Small intestine (tissue), 16 donors: Measurements from ENCODE around the gene XPOT. TPM values are rescaled to one million over a fixed set of nuclear protein-coding genes. Genes with fewer than 3 reads are reported as not detected.
"Not testable (repeated sequence)": the region's sequence is repeated elsewhere in the genome, so short reads cannot be mapped to it uniquely, and the experiment has no call there.

Source experiments
- DNase-seq, 2 donors: peaks; one replicate each; pipeline versions ENCODE4 v3.0.0 to v3.0.0-alpha.2; 2013
- FAIRE-seq: peaks from 2 replicates; lab custom pipeline; 2012; peaks lifted over from hg19 to GRCh38; lab: Jason Lieb, UNC
- H3K27ac ChIP-seq, 3 donors: one replicate each; pipeline ENCODE4 v1.5.1; 2013; ENCODE audit warnings: low read length in 2 of 3, mild to moderate bottlenecking in 2 of 3, control low read depth in 1 of 3, inconsistent platforms in 1 of 3, low read depth in 1 of 3, moderate library complexity in 1 of 3
- H3K27me3 ChIP-seq, 3 donors: one replicate each; pipeline ENCODE4 v1.6.1; 2013; ENCODE audit warnings: low read length in 3 of 3, inconsistent platforms in 1 of 3; ENCODE audit not compliant: control insufficient read depth in 3 of 3, insufficient read depth in 3 of 3
- H3K36me3 ChIP-seq, 3 donors: one replicate each; pipeline ENCODE4 v1.6.1; 2013; ENCODE audit warnings: low read length in 3 of 3, inconsistent platforms in 1 of 3, low read depth in 1 of 3, mild to moderate bottlenecking in 1 of 3, moderate library complexity in 1 of 3; ENCODE audit not compliant: control insufficient read depth in 3 of 3, insufficient read depth in 2 of 3
- H3K4me1 ChIP-seq, 3 donors: one replicate each; pipeline ENCODE4 v1.6.1; 2013; ENCODE audit warnings: low read length in 2 of 3, inconsistent platforms in 1 of 3, low read depth in 1 of 3, mild to moderate bottlenecking in 1 of 3, moderate library complexity in 1 of 3; ENCODE audit not compliant: control insufficient read depth in 3 of 3, insufficient read depth in 2 of 3
- H3K4me3 ChIP-seq, 3 donors: one replicate each; pipeline ENCODE4 v1.5.1; 2013; ENCODE audit warnings: low read length in 3 of 3, control low read depth in 1 of 3, inconsistent platforms in 1 of 3, low read depth in 1 of 3, mild to moderate bottlenecking in 1 of 3, moderate library complexity in 1 of 3
- H3K9me3 ChIP-seq, 2 donors: one replicate each; pipeline ENCODE4 v1.6.1; 2013; ENCODE audit warnings: low read depth in 1 of 2, low read length in 1 of 2; ENCODE audit not compliant: control insufficient read depth in 2 of 2, insufficient read depth in 1 of 2
- WGBS, 3 donors: extraction: QIAGEN DNeasy Blood & Tissue Kit; methylation state at CpG; one replicate each; pipeline ENCODE4 v1.1.7; 2013; 5-methylcytosine and 5-hydroxymethylcytosine counted together
- long read RNA-seq, 10 donors: transcript quantifications; one replicate each; lab custom pipeline, GENCODE V29; 2026
- polyA plus RNA-seq, 4 donors: library from polyadenylated mRNA; stranded (reverse) in 3 of 4; unstranded in 1 of 4; fragments of 200-250 nt in 3 of 4; fragments of 120-200 nt in 1 of 4; gene quantifications; one replicate each; pipeline versions ENCODE4 v1.2.1 to v1.2.3, GENCODE V29; 2013
- donor health status: healthy with polysubstance abuse.
- donor health status: control.
- donor health status: control.
- donor health status: Bipolar disorder and iron deficiency.
- donor health status: healthy.

Gene XPOT, protein sequence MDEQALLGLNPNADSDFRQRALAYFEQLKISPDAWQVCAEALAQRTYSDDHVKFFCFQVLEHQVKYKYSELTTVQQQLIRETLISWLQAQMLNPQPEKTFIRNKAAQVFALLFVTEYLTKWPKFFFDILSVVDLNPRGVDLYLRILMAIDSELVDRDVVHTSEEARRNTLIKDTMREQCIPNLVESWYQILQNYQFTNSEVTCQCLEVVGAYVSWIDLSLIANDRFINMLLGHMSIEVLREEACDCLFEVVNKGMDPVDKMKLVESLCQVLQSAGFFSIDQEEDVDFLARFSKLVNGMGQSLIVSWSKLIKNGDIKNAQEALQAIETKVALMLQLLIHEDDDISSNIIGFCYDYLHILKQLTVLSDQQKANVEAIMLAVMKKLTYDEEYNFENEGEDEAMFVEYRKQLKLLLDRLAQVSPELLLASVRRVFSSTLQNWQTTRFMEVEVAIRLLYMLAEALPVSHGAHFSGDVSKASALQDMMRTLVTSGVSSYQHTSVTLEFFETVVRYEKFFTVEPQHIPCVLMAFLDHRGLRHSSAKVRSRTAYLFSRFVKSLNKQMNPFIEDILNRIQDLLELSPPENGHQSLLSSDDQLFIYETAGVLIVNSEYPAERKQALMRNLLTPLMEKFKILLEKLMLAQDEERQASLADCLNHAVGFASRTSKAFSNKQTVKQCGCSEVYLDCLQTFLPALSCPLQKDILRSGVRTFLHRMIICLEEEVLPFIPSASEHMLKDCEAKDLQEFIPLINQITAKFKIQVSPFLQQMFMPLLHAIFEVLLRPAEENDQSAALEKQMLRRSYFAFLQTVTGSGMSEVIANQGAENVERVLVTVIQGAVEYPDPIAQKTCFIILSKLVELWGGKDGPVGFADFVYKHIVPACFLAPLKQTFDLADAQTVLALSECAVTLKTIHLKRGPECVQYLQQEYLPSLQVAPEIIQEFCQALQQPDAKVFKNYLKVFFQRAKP
- 10 to 100 TPM in 2 of 4 donors, 1 to 10 TPM in 2; 5.4 to 30.9 (median 14.9) TPM for polyA plus RNA-seq
- long read RNA-seq, donor 1, full-length matches to known transcripts: 2 of 2 reads
- long read RNA-seq, donor 1, partial matches to known transcripts: 0 of 2 reads
- long read RNA-seq, donor 1, other reads (novel, unspliced or antisense): 0 of 2 reads
- long read RNA-seq, donor 2, full-length matches to known transcripts: 1 of 1 reads
- long read RNA-seq, donor 2, partial matches to known transcripts: 0 of 1 reads
- long read RNA-seq, donor 2, other reads (novel, unspliced or antisense): 0 of 1 reads
- long read RNA-seq, donor 3: 0 reads
- long read RNA-seq, donor 4: 0 reads
- long read RNA-seq, donor 5: 0 reads
- long read RNA-seq, donor 6, full-length matches to known transcripts: 4 of 4 reads
- long read RNA-seq, donor 6, partial matches to known transcripts: 0 of 4 reads
- long read RNA-seq, donor 6, other reads (novel, unspliced or antisense): 0 of 4 reads
- long read RNA-seq, donor 7: 0 reads
- long read RNA-seq, donor 8, full-length matches to known transcripts: 1 of 1 reads
- long read RNA-seq, donor 8, partial matches to known transcripts: 0 of 1 reads
- long read RNA-seq, donor 8, other reads (novel, unspliced or antisense): 0 of 1 reads
- long read RNA-seq, donor 9, full-length matches to known transcripts: 1 of 1 reads
- long read RNA-seq, donor 9, partial matches to known transcripts: 0 of 1 reads
- long read RNA-seq, donor 9, other reads (novel, unspliced or antisense): 0 of 1 reads
- long read RNA-seq, donor 10, full-length matches to known transcripts: 1 of 7 reads
- long read RNA-seq, donor 10, partial matches to known transcripts: 6 of 7 reads
- long read RNA-seq, donor 10, other reads (novel, unspliced or antisense): 0 of 7 reads

DNA sequence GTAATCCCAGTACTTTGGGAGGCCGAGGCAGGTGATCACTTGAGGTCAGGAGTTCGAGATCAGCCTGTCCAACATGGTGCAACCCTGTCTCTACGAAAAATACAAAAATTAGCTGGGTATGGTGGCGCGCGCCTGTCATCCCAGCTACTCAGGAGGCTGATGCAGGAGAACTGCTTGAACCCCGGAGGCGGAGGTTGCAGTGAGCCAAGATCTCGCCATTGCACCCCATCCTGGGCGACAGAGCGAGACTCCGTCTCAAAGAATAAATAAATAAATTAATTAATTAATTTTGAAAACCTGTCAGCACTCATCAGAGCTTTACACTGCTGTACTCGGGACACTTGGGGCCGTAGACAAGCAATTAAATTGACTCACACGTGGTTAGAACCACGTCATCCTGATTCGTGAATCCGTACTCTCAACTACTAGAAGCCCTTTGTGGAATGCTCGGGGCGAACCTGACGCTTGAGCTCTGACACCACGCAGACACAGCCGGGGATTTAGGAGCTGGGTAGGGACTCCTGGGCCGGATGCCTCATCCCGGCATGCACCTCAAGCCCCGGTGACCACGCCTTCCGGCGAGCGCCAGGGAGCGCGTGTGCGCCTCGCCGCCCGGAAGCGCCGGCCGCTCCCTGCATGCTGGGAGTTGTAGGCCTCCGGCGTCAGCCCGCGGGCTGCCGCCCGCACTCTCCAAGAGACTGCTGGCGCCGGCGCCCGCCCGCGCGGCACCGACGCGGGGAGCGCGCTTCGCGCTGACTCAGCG is at the start of gene XPOT:
TSS of gene XPOT (plus strand) at position 686 of the 763 bp plus-strand sequence. CDS start 5,644 bp downstream, outside the sequence.
- Histone ChIP-seq H3K36me3 (no peaks in the 10 kb centered on the region), H3K27ac (peak within 1 kb of the TSS; percentile 96 to 99 (median 99)), H3K4me3 (peak within 1 kb of the TSS; percentile 95 to 99 (median 98)), H3K27me3 (no peaks in the 10 kb centered on the region), H3K9me3 (no peaks in the 10 kb centered on the region), H3K4me1 (peaks cover 0 to 3% (median 0%) of the 10 kb centered on the region in 3 donors)
- no peak for FAIRE-seq
- peak; percentile 96 to 98 for DNase-seq
- whole genome bisulfite sequencing, 3 donors: 10 to 14% (median 12%) methylated on average over 47 to 60 of the region's 60 CpGs

DNA sequence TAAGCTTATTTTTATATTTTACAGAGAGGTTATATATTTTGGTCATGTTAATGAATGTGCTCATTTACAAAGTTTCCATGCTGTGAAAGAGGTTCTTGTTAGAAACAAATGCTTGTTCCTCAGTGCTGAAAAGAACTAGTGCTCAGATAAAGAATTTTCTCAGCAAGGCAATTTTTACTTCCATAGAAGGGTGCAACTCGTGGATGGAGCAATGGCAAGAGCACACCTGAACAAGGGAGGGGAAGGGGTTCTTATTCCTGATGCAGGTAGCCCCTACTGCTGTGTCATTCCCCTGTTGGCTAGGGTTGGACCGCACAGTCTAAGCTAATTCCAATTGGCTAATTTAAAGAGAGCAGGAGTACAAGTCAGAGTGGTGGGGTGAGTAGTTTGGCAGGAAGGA is 48.0 kb upstream of the XPOT start:
- DNase-seq, H3K4me3 ChIP-seq, H3K27ac ChIP-seq, H3K9me3 ChIP-seq, H3K36me3 ChIP-seq, FAIRE-seq, H3K27me3 ChIP-seq, H3K4me1 ChIP-seq: not testable (repeated sequence)
- 75 to 79% (median 76%) methylated on average over 2 of the region's 2 CpGs for WGBS, 3 donors

DNA sequence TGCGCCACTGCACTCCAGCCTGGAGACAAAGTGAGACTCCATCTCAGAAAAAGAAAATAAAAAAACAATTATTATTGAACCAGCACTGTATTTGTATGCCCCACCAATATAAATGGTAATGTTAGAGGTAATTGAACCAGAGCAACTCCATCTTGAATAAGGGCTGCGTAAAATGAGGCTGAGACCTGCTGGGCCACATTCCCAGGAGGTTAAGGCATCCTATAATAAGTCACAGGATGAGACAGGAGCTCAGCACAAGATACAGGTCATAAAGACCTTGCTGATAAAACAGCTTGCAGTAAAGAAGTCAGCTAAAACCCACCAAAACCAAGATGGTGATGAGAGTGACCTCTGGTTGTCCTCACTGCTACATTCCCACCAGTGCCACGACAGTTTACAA is 43.0 kb upstream of the XPOT start:
- not testable (repeated sequence) for H3K36me3 ChIP-seq, DNase-seq, H3K4me3 ChIP-seq, H3K27ac ChIP-seq, H3K27me3 ChIP-seq, FAIRE-seq, H3K4me1 ChIP-seq, H3K9me3 ChIP-seq
- WGBS, 3 donors: 79 to 89% (median 82%) methylated on average over 3 of the region's 3 CpGs

DNA sequence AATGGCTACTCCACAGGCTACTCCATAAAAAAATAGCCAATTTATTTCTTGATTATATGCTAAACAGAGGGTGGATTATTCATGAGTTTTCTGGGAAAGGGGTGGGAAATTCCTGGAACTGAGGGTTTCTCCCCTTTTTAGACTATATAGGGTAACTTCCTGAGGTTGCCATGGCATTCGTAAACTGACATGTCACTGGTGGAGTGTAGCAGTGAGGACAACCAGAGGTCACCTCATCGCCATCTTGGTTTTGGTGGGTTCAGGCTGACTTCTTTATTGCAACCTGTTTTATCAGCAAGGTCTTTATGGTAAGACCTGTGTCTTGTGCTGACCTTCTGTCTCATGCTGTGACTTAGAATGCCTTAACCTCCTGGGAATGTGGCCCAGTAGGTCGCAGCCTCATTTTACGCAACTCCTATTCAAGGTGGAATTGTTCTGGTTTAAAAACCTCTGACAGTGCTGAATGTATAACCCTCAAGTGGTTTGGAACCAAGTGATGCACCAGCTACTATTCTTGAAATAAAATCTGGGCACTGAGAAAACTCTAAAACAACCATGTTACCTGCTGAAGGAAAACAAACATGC is 41.4 kb upstream of the XPOT start:
- 91 to 94% (median 93%) methylated on average over 4 of the region's 4 CpGs for WGBS, 3 donors
- no peak overlapping the region for H3K4me3 ChIP-seq

DNA sequence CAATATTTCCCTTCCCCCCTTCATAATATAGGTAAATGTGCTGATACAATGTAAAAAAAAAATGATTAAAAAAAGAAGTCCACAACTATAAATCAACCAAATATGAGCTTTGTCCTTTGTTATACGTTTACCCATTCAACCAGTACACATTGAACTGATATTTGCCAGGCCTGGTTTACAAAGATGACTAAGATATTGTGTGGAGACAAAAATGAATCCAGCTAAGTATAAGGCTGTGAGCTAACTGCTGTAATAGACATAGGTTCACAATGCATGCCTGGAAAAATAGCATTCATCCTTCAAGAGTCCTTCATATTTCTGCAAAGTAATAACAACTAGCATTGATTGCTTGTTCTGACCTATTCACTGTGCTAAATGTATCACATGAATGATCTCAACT is 20.5 kb upstream of the XPOT start:
- H3K4me1 ChIP-seq: no peaks in the 10 kb centered on the region
- FAIRE-seq (no peak), DNase-seq (no peak)
- H3K27ac ChIP-seq: no peak overlapping the region
- H3K4me3 ChIP-seq: no peak overlapping the region
- no peaks in the 10 kb centered on the region for H3K36me3 ChIP-seq
- 39 to 48% (median 45%) methylated on average over 1 of the region's 1 CpG for WGBS, 3 donors
- H3K9me3 ChIP-seq: peaks cover 0 to 11% of the 10 kb centered on the region in 2 donors
- no peaks in the 10 kb centered on the region for H3K27me3 ChIP-seq

More for the DNA sequence above, 41.4 kb upstream of the XPOT start:
- FAIRE-seq (no peak), DNase-seq (no peak)
- Histone ChIP-seq H3K36me3 (no peaks in the 10 kb centered on the region), H3K27ac (no peak overlapping the region), H3K4me1 (no peaks in the 10 kb centered on the region), H3K27me3 (no peaks in the 10 kb centered on the region), H3K9me3 (no peaks in the 10 kb centered on the region)

DNA sequence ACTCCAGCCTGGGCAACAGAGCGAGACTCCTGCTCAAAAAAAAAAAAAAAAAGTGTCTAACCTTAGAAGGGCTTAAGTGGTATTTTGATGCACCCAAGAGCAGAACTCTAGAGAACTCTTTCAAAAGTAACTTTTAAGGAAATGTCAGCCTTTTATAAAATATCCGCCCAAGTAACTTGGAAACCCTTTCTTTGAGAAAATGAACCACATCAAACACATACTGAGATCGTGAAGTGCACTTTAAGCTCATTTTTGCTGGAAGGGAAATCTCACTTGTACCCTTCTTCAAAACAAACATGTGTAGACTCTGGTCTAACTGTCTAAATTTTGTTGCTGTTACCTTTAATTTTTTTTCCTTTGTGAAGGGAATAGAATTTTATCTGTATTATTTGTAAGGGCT is 19.2 kb upstream of the XPOT start:
- DNase-seq (no peak), FAIRE-seq (no peak)
- Histone ChIP-seq H3K36me3 (no peaks in the 10 kb centered on the region), H3K4me3 (no peak overlapping the region), H3K27me3 (peaks cover 0 to 11% (median 3%) of the 10 kb centered on the region in 3 donors), H3K9me3 (peaks cover 0 to 11% of the 10 kb centered on the region in 2 donors), H3K27ac (no peak overlapping the region), H3K4me1 (peaks cover 0 to 2% (median 0%) of the 10 kb centered on the region in 3 donors)
- 76 to 91% (median 79%) methylated on average over 3 of the region's 3 CpGs for WGBS, 3 donors
